DOHH2 (cell line): ENCODE measurements around the gene STX8.

Experiments
- H3F3A ChIP-seq: fragments of 200-600 bp; sonication (generic), shearing (Covaris generic); 2 replicates; pipeline ENCODE4 v1.6.0; 2016; ENCODE audit warnings: antibody characterized with exemption, mild to moderate bottlenecking; ENCODE audit not compliant: control insufficient read depth, insufficient read depth
- H3K27ac ChIP-seq: fragments of 200-600 bp; sonication (generic); 2 replicates; pipeline ENCODE4 v1.5.1; 2014; ENCODE audit warnings: low read depth, mild to moderate bottlenecking, low read length, moderate library complexity
- H3K27me3 ChIP-seq: fragments of 200-600 bp; sonication (generic); 2 replicates; pipeline ENCODE4 v1.6.1; 2014; ENCODE audit warnings: mild to moderate bottlenecking, low read length, mixed read lengths; ENCODE audit not compliant: control insufficient read depth
- H3K36me3 ChIP-seq: fragments of 200-600 bp; sonication (generic); 2 replicates; pipeline ENCODE4 v1.6.1; 2014; ENCODE audit warnings: mild to moderate bottlenecking, low read length, moderate library complexity, mixed read lengths; ENCODE audit not compliant: control insufficient read depth
- H3K4me1 ChIP-seq: fragments of 200-600 bp; sonication (generic); 2 replicates; pipeline ENCODE4 v1.6.1; 2014; ENCODE audit warnings: mild to moderate bottlenecking, low read length, mixed read lengths; ENCODE audit not compliant: control insufficient read depth
- H3K4me2 ChIP-seq: fragments of 200-600 bp; sonication (generic); 2 replicates; pipeline ENCODE4 v1.6.0; 2014; ENCODE audit warnings: mild to moderate bottlenecking, low read length, moderate library complexity
- H3K4me3 ChIP-seq: fragments of 200-600 bp; sonication (generic); 2 replicates; pipeline ENCODE4 v1.5.1; 2014; ENCODE audit warnings: mild to moderate bottlenecking, low read length, mixed read lengths
- H3K79me2 ChIP-seq: fragments of 200-600 bp; sonication (generic); 2 replicates; pipeline ENCODE4 v1.6.1; 2014; ENCODE audit warnings: mild to moderate bottlenecking, low read length, mixed read lengths; ENCODE audit not compliant: control insufficient read depth
- H3K9me2 ChIP-seq: fragments of 200-600 bp; sonication (generic); replicated peaks from 2 replicates; pipeline ENCODE4 v1.6.1; 2014; ENCODE audit warnings: mild to moderate bottlenecking, low read length, mixed read lengths; ENCODE audit not compliant: control insufficient read depth
- H3K9me3 ChIP-seq: fragments of 200-600 bp; sonication (generic); 2 replicates; pipeline ENCODE4 v1.6.1; 2014; ENCODE audit warnings: antibody characterized with exemption, low read length, mixed read lengths; ENCODE audit not compliant: control insufficient read depth, insufficient read depth
- H4K20me1 ChIP-seq: fragments of 200-600 bp; sonication (generic); 2 replicates; pipeline ENCODE4 v1.6.0; 2014; ENCODE audit warnings: low read depth, mild to moderate bottlenecking, antibody characterized with exemption, low read length, moderate library complexity; ENCODE audit not compliant: control insufficient read depth, insufficient read depth
- CTCF ChIP-seq: fragments of 200-600 bp; sonication (generic); IDR thresholded peaks from one replicate; pipeline ENCODE4 v1.5.1; 2014; ENCODE audit warnings: antibody characterized with exemption, mild to moderate bottlenecking, low read depth, low read length; ENCODE audit not compliant: poor library complexity, severe bottlenecking
- EZH2phosphoT487 ChIP-seq: fragments of 200-600 bp; sonication (generic); IDR thresholded peaks from 2 replicates; pipeline ENCODE4 v1.6.1; 2017; ENCODE audit warnings: borderline replicate concordance, mild to moderate bottlenecking, antibody characterized with exemption, low read length, moderate library complexity, mixed read lengths

STX8 gene

GRCh38 chr17:9324864-9325263 is 250.8 kb downstream of the STX8 start:
- no peak overlapping the region for H3K4me2 ChIP-seq
- H3K9me2 ChIP-seq, result no peaks in the 10 kb centered on the region
- H3F3A ChIP-seq, result no peaks in the 10 kb centered on the region
- TF ChIP-seq EZH2phosphoT487, result no peak
- TF ChIP-seq CTCF, result no peak
- no peaks in the 10 kb centered on the region for H3K27me3 ChIP-seq
- no peaks in the 10 kb centered on the region for H3K4me1 ChIP-seq
- H3K4me3 ChIP-seq, result no peak overlapping the region
- no peaks in the 10 kb centered on the region for H3K36me3 ChIP-seq
- H3K9me3 ChIP-seq, result no peaks in the 10 kb centered on the region
- H3K79me2 ChIP-seq, result no peaks in the 10 kb centered on the region
- H3K27ac ChIP-seq, result no peak overlapping the region
- H4K20me1 ChIP-seq, result no peaks in the 10 kb centered on the region

GRCh38 chr17:9322326-9322725 is 253.3 kb downstream of the STX8 start:
- H3K27ac ChIP-seq, result no peak overlapping the region
- H3K9me2 ChIP-seq, result no peaks in the 10 kb centered on the region
- H3F3A ChIP-seq, result no peaks in the 10 kb centered on the region
- H3K4me2 ChIP-seq, result no peak overlapping the region
- H3K9me3 ChIP-seq, result no peaks in the 10 kb centered on the region
- H3K27me3 ChIP-seq, result no peaks in the 10 kb centered on the region
- H3K36me3 ChIP-seq, result no peaks in the 10 kb centered on the region
- H4K20me1 ChIP-seq, result no peaks in the 10 kb centered on the region
- TF ChIP-seq CTCF (no peak), EZH2phosphoT487 (no peak)
- H3K4me3 ChIP-seq, result no peak overlapping the region
- H3K4me1 ChIP-seq, result no peaks in the 10 kb centered on the region
- no peaks in the 10 kb centered on the region for H3K79me2 ChIP-seq

GRCh38 chr17:9321890-9322289 is 253.7 kb downstream of the STX8 start:
- Histone ChIP-seq H4K20me1 (no peaks in the 10 kb centered on the region), H3K4me3 (no peak overlapping the region), H3K9me2 (no peaks in the 10 kb centered on the region), H3F3A (no peaks in the 10 kb centered on the region), H3K79me2 (no peaks in the 10 kb centered on the region), H3K4me2 (no peak overlapping the region), H3K27ac (no peak overlapping the region), H3K36me3 (no peaks in the 10 kb centered on the region), H3K4me1 (no peaks in the 10 kb centered on the region), H3K27me3 (no peaks in the 10 kb centered on the region), H3K9me3 (no peaks in the 10 kb centered on the region)
- TF ChIP-seq EZH2phosphoT487, result no peak
- TF ChIP-seq CTCF, result no peak

GRCh38 chr17:9315360-9315759 is 260.3 kb downstream of the STX8 start:
- H3K27me3 ChIP-seq, result no peaks in the 10 kb centered on the region
- H3K9me3 ChIP-seq, result no peaks in the 10 kb centered on the region
- no peaks in the 10 kb centered on the region for H4K20me1 ChIP-seq
- H3K9me2 ChIP-seq, result no peaks in the 10 kb centered on the region
- TF ChIP-seq EZH2phosphoT487, result no peak
- TF ChIP-seq CTCF, result no peak
- H3K36me3 ChIP-seq, result no peaks in the 10 kb centered on the region
- no peak overlapping the region for H3K27ac ChIP-seq
- H3K79me2 ChIP-seq, result no peaks in the 10 kb centered on the region
- no peaks in the 10 kb centered on the region for H3K4me1 ChIP-seq
- H3F3A ChIP-seq, result no peaks in the 10 kb centered on the region
- H3K4me3 ChIP-seq, result no peak overlapping the region
- no peak overlapping the region for H3K4me2 ChIP-seq
